GM13977 (cell line): ENCODE measurements around the gene CHRNA3.

Source experiments
- DNase-seq: peaks from one replicate; pipeline ENCODE4 v3.0.0; 2012; ENCODE audit warnings: low spot score
- CTCF ChIP-seq: IDR thresholded peaks from 2 replicates; pipeline ENCODE4 v1.5.1; 2012; ENCODE audit warnings: mild to moderate bottlenecking, control low read depth; ENCODE audit not compliant: insufficient read depth; ENCODE audit errors: extremely low read depth, missing control alignments
- in situ Hi-C: fragments of 300-500 bp; cut with MboI; formaldehyde crosslinking; loops from one replicate; pipeline ENCODE4 v1.12.0; 2022; ENCODE audit warnings: low sequenced_read_pairs, low pct_unique_long_range_greater_than_20kb, mixed read lengths, inconsistent platforms; ENCODE audit not compliant: unreplicated experiment

Gene CHRNA3

GRCh38 chr15:78619022-78619950, 1.5 kb downstream of the CHRNA3 start:
- TF ChIP-seq CTCF: no peak
- peak; percentile 29 for DNase-seq
- in situ Hi-C loops: no loop called here

- TF ChIP-seq CTCF: peak; percentile 80
- peak; percentile 89 for DNase-seq
- in situ Hi-C loops: no loop called here
Measured at GRCh38 chr15:78618490-78618934, 2.3 kb downstream of the CHRNA3 start.

GRCh38 chr15:78618064-78618463, 2.7 kb downstream of the CHRNA3 start:
- DNase-seq: no peak
- no peak for TF ChIP-seq CTCF
- in situ Hi-C loops: no loop called here

GRCh38 chr15:78617516-78617915, 3.3 kb downstream of the CHRNA3 start:
- in situ Hi-C loops: no loop called here
- no peak for DNase-seq
- TF ChIP-seq CTCF: no peak

GRCh38 chr15:78617076-78617475, 3.7 kb downstream of the CHRNA3 start:
- in situ Hi-C loops: no loop called here
- DNase-seq: no peak
- no peak for TF ChIP-seq CTCF

GRCh38 chr15:78616506-78616905, 4.3 kb downstream of the CHRNA3 start:
- in situ Hi-C loops: no loop called here
- no peak for TF ChIP-seq CTCF

More at GRCh38 chr15:78616506-78616905, 4.3 kb downstream of the CHRNA3 start:
- no peak for DNase-seq
